GM23248 (cell line): ENCODE measurements around the gene PRSS53. TPM values are rescaled to one million over a fixed set of nuclear protein-coding genes. Genes with fewer than 3 reads are reported as not detected.

ENCODE experiments used
- DNase-seq: peaks from one replicate; pipeline ENCODE4 v3.0.0-alpha.2; 2015
- H2AFZ ChIP-seq: fragments of 200-600 bp; sonication (generic); 2 replicates; pipeline ENCODE4 v1.6.1; 2016; ENCODE audit warnings: antibody characterized with exemption
- H3F3A ChIP-seq: fragments of 200-600 bp; sonication (generic); 2 replicates; pipeline ENCODE4 v1.6.1; 2016; ENCODE audit warnings: mild to moderate bottlenecking, antibody characterized with exemption, mixed run types; ENCODE audit not compliant: insufficient read depth
- H3K27ac ChIP-seq: fragments of 200-600 bp; sonication (generic); 2 replicates; pipeline ENCODE4 v1.5.1; 2016; ENCODE audit warnings: mild to moderate bottlenecking
- H3K27me3 ChIP-seq: fragments of 200-600 bp; sonication (generic); replicated peaks from 2 replicates; pipeline ENCODE4 v1.6.1; 2016; ENCODE audit warnings: mild to moderate bottlenecking; ENCODE audit not compliant: insufficient read depth
- H3K36me3 ChIP-seq: fragments of 200-600 bp; sonication (generic); 2 replicates; pipeline ENCODE4 v1.6.1; 2016; ENCODE audit warnings: low read depth, mild to moderate bottlenecking
- H3K4me1 ChIP-seq: fragments of 200-600 bp; sonication (generic); 2 replicates; pipeline ENCODE4 v1.6.1; 2016; ENCODE audit warnings: mild to moderate bottlenecking; ENCODE audit not compliant: insufficient read depth
- H3K4me2 ChIP-seq: fragments of 200-600 bp; sonication (generic); one replicate; pipeline ENCODE4 v1.6.1; 2016; ENCODE audit warnings: mild to moderate bottlenecking; ENCODE audit not compliant: unreplicated experiment
- H3K4me3 ChIP-seq: fragments of 200-600 bp; sonication (generic); 2 replicates; pipeline ENCODE4 v1.5.1; 2016; ENCODE audit warnings: mild to moderate bottlenecking
- H3K79me2 ChIP-seq: fragments of 200-600 bp; sonication (generic); 2 replicates; pipeline ENCODE4 v1.6.1; 2016; ENCODE audit warnings: mild to moderate bottlenecking; ENCODE audit not compliant: insufficient read depth
- H3K9ac ChIP-seq: fragments of 200-600 bp; sonication (generic); 2 replicates; pipeline ENCODE4 v1.6.1; 2016; ENCODE audit warnings: mild to moderate bottlenecking
- H3K9me2 ChIP-seq: fragments of 200-600 bp; sonication (generic); 2 replicates; pipeline ENCODE4 v1.6.1; 2016; ENCODE audit warnings: mixed run types, mild to moderate bottlenecking, moderate library complexity; ENCODE audit not compliant: insufficient read depth
- H3K9me3 ChIP-seq: fragments of 200-600 bp; sonication (generic); one replicate; pipeline ENCODE4 v1.6.1; 2017; ENCODE audit warnings: low read depth
- H4K20me1 ChIP-seq: fragments of 200-600 bp; sonication (generic); 2 replicates; pipeline ENCODE4 v1.6.0; 2016; ENCODE audit not compliant: insufficient read depth
- EZH2 ChIP-seq: fragments of 200-600 bp; sonication (generic); IDR thresholded peaks from 2 replicates; pipeline ENCODE4 v1.6.1; 2018; ENCODE audit warnings: antibody characterized with exemption, mild to moderate bottlenecking; ENCODE audit not compliant: insufficient read depth, poor library complexity, severe bottlenecking
- EZH2phosphoT487 ChIP-seq: fragments of 200-600 bp; sonication (generic); IDR thresholded peaks from 2 replicates; pipeline ENCODE4 v1.6.1; 2018; ENCODE audit warnings: antibody characterized with exemption, moderate library complexity, mild to moderate bottlenecking, low read depth; ENCODE audit not compliant: insufficient read depth
- WGBS, 2 experiments: methylation state at CpG; one replicate each; pipeline ENCODE4 v1.1.6; 2015 to 2017; ENCODE audit warnings: low lambda C conversion rate in 2 of 2, low coverage in 1 of 2; ENCODE audit errors: missing lambda C conversion rate in 2 of 2; 5-methylcytosine and 5-hydroxymethylcytosine counted together
- in situ Hi-C: fragments of 300-500 bp; cut with MboI; formaldehyde crosslinking; loops from 2 replicates; pipeline ENCODE4 v1.15.0; 2020
- polyA plus RNA-seq: library from polyadenylated mRNA; unstranded; fragments of >200 nt; fragmentation: Nextera tagmentation; extraction: Ambion mirVana; gene quantifications from 2 replicates; pipeline ENCODE4 v1.2.1, GENCODE V29; 2016
- total RNA-seq: library from RNA; depleted of rRNA; stranded (reverse); fragments of >200 nt; shearing (Covaris generic); gene quantifications from 2 replicates; pipeline ENCODE4 v1.2.3, GENCODE V29; 2014

Gene PRSS53
- total and polyA plus RNA-seq, 2 experiments from 2014 or later = 0.95 to 7.0 TPM

DNA sequence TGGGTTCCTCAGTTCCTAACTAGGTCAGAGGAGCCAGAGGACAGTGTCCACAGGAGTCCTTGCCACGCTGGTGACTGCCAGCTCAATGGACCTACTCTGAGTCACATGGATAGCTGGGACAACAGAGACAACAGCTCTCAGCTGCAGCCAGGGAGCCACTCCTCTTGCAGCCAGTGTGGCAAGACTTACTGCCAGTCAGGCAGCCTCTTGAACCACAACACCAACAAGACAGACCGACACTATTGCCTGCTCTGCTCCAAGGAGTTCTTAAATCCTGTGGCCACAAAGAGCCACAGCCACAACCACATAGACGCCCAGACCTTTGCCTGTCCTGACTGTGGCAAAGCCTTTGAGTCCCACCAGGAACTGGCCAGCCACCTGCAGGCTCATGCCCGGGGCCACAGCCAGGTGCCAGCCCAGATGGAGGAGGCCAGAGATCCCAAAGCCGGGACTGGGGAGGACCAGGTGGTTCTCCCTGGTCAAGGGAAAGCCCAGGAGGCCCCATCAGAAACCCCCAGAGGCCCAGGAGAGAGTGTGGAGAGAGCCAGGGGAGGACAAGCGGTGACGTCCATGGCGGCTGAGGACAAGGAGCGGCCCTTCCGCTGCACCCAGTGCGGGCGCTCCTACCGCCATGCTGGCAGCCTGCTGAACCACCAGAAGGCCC is 7.9 kb downstream of the PRSS53 start:
- peaks cover 2% of the 10 kb centered on the region; the same call in 1 of the 2 replicates for H3K36me3 ChIP-seq
- H3K9me2 ChIP-seq = no peaks in the 10 kb centered on the region
- H3F3A ChIP-seq = no peaks in the 10 kb centered on the region
- DNase-seq = no peak
- H3K9me3 ChIP-seq = no peaks in the 10 kb centered on the region
- H4K20me1 ChIP-seq = no peaks in the 10 kb centered on the region
- H2AFZ ChIP-seq = no peak overlapping the region
- H3K4me1 ChIP-seq = no peaks in the 10 kb centered on the region
- H3K9ac ChIP-seq = no peak overlapping the region
- H3K4me2 ChIP-seq = no peak overlapping the region
- TF ChIP-seq EZH2phosphoT487 (no peak), EZH2 (no peak)
- in situ Hi-C loops = no loop called here
- 83 to 87% methylated on average over 12 to 13 of the region's 13 CpGs for WGBS, 2 experiments
- H3K4me3 ChIP-seq = no peak overlapping the region
- no peaks in the 10 kb centered on the region for H3K27me3 ChIP-seq
- H3K27ac ChIP-seq = no peak overlapping the region
- peaks cover 66% of the 10 kb centered on the region for H3K79me2 ChIP-seq

- TF ChIP-seq EZH2phosphoT487 (no peak), EZH2 (no peak)
- 93% methylated on average over 36 to 40 of the region's 40 CpGs for WGBS, 2 experiments
- H2AFZ ChIP-seq = no peak overlapping the region
- no peak overlapping the region for H3K4me2 ChIP-seq
- no peaks in the 10 kb centered on the region for H3K9me2 ChIP-seq
- no peaks in the 10 kb centered on the region for H3K27me3 ChIP-seq
- in situ Hi-C loops = no loop called here
- H4K20me1 ChIP-seq = no peaks in the 10 kb centered on the region
- no peak overlapping the region for H3K4me3 ChIP-seq
- peaks cover 2% of the 10 kb centered on the region; the same call in 1 of the 2 replicates for H3K4me1 ChIP-seq
- H3K9me3 ChIP-seq = no peaks in the 10 kb centered on the region
- H3K27ac ChIP-seq = no peak overlapping the region
- H3K79me2 ChIP-seq = peaks cover 74% of the 10 kb centered on the region
- H3K9ac ChIP-seq = no peak overlapping the region
- no peaks in the 10 kb centered on the region for H3F3A ChIP-seq
- no peak for DNase-seq
- H3K36me3 ChIP-seq = peaks cover 2% of the 10 kb centered on the region; the same call in 1 of the 2 replicates
Observed at GRCh38 chr16:31080035-31080629, 8.6 kb downstream of the PRSS53 start.

GRCh38 chr16:31079342-31079944 is 9.3 kb downstream of the PRSS53 start:
- no peak overlapping the region for H3K27ac ChIP-seq
- H3K36me3 ChIP-seq = peaks cover 2% of the 10 kb centered on the region; the same call in 1 of the 2 replicates
- 83 to 88% methylated on average over 13 of the region's 13 CpGs for WGBS, 2 experiments
- DNase-seq = no peak
- in situ Hi-C loops = no loop called here
- no peaks in the 10 kb centered on the region for H3K9me3 ChIP-seq
- H3F3A ChIP-seq = no peaks in the 10 kb centered on the region
- H3K9ac ChIP-seq = no peak overlapping the region
- H3K79me2 ChIP-seq = peaks cover 81% of the 10 kb centered on the region
- no peaks in the 10 kb centered on the region for H4K20me1 ChIP-seq
- H3K4me1 ChIP-seq = peaks cover 5% of the 10 kb centered on the region; the same call in 1 of the 2 replicates
- no peak overlapping the region for H2AFZ ChIP-seq
- no peaks in the 10 kb centered on the region for H3K9me2 ChIP-seq
- H3K27me3 ChIP-seq = no peaks in the 10 kb centered on the region
- TF ChIP-seq EZH2phosphoT487 (no peak), EZH2 (no peak)
- H3K4me3 ChIP-seq = no peak overlapping the region
- no peak overlapping the region for H3K4me2 ChIP-seq

DNA sequence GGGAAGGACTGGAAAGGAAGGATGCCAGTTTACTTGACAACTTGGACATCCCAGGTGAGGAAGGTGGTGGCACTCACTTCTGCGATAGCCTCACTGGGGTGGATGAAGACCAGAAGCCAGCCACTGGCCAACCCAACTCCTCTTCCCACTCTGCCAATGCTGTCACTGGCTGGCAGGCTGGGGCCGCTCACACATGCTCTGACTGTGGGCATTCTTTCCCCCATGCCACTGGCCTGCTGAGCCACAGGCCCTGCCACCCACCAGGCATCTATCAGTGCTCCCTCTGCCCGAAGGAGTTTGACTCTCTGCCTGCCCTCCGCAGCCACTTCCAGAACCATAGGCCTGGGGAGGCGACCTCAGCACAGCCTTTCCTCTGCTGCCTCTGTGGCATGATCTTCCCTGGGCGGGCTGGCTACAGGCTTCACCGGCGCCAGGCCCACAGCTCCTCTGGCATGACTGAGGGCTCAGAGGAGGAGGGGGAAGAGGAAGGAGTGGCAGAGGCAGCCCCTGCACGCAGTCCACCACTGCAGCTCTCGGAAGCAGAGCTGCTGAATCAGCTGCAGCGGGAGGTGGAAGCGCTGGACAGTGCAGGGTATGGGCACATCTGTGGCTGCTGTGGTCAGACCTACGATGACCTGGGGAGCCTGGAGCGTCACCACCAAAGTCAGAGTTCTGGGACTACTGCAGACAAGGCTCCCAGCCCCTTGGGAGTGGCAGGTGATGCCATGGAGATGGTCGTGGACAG is 10.0 kb downstream of the PRSS53 start:
- Histone ChIP-seq H3K4me3 (no peak overlapping the region), H3K79me2 (peaks cover 82% of the 10 kb centered on the region), H3F3A (no peaks in the 10 kb centered on the region), H4K20me1 (no peaks in the 10 kb centered on the region), H3K4me2 (no peak overlapping the region), H2AFZ (no peak overlapping the region), H3K4me1 (peaks cover 5% of the 10 kb centered on the region; the same call in 1 of the 2 replicates), H3K9me3 (no peaks in the 10 kb centered on the region), H3K27me3 (no peaks in the 10 kb centered on the region), H3K9ac (no peak overlapping the region), H3K36me3 (peaks cover 2% of the 10 kb centered on the region; the same call in 1 of the 2 replicates), H3K9me2 (no peaks in the 10 kb centered on the region), H3K27ac (no peak overlapping the region)
- in situ Hi-C loops = no loop called here
- TF ChIP-seq EZH2 = no peak
- 89 to 91% methylated on average over 15 of the region's 15 CpGs for WGBS, 2 experiments
- DNase-seq = no peak
